K562 (cell line): ENCODE measurements around the gene ACTN1. TPM values are rescaled to one million over a fixed set of nuclear protein-coding genes. Genes with fewer than 3 reads are reported as not detected.

Experiments
- BRD9 ChIP-seq: fragments of 450-650 bp; IDR thresholded peaks from 2 replicates; pipeline ENCODE4 v1.6.1; 2018; ENCODE audit warnings: low read depth; ENCODE audit not compliant: partially characterized antibody
- CEBPZ ChIP-seq: fragments of 150-350 bp; IDR thresholded peaks from 2 replicates; pipeline ENCODE4 v1.6.1; 2014; ENCODE audit warnings: low read depth, mild to moderate bottlenecking, low read length, borderline replicate concordance
- HDAC8 ChIP-seq: fragments of 450-650 bp; IDR thresholded peaks from 2 replicates; pipeline ENCODE4 v1.6.1; 2016; ENCODE audit warnings: mild to moderate bottlenecking, missing genetic modification characterization, moderate library complexity, missing compliant biosample characterization
- PHB ChIP-seq: fragments of 250-450 bp; sonication (Bioruptor Pico); IDR thresholded peaks from 2 replicates; pipeline ENCODE4 v1.5.0; 2021
- ZZZ3 ChIP-seq: fragments of 450-650 bp; IDR thresholded peaks from 2 replicates; pipeline ENCODE4 v1.6.1; 2016; ENCODE audit warnings: antibody characterized with exemption, mild to moderate bottlenecking, moderate library complexity
- polyA plus RNA-seq, 8 experiments: library from polyadenylated mRNA; depleted of rRNA in 4 of 8; stranded (reverse) in 5 of 8; unstranded in 3 of 8; fragments of >200 nt; fragmentation: Nextera tagmentation in 2 of 8; fragmentation: Illumina TruSeq in 1 of 8; extraction: Ambion mirVana in 2 of 8; extraction: Trizol in 1 of 8; gene quantifications; 2 replicates each; pipeline versions ENCODE4 v1.2.1 to v1.2.3, GENCODE V29; 2011 to 2014; ENCODE audit warnings: inconsistent platforms in 1 of 8, missing spikeins in 1 of 8
- total RNA-seq, 7 experiments: library from RNA; depleted of rRNA in 6 of 7; stranded (reverse); fragments of >200 nt in 6 of 7; fragmentation: Illumina TruSeq in 2 of 7; extraction: Trizol in 2 of 7; gene quantifications; 2 replicates each; pipeline versions ENCODE4 v1.2.1 to v1.2.3, GENCODE V29; 2011 to 2021; ENCODE audit warnings: low replicate concordance in 1 of 7

Gene ACTN1
- total and polyA plus RNA-seq, 9 of the 15 experiments (the other 6 are each of a cell fraction or from before 2014, with no cell fraction given): 2.2 to 67.7 (median 34.5) TPM

- TF ChIP-seq PHB (CRISPR knock-in tag) (no peak), HDAC8 (tag) (no peak), CEBPZ (no peak), BRD9 (no peak), ZZZ3 (no peak)
Measured at GRCh38 chr14:68928770-68929550, 50.1 kb downstream of the ACTN1 start (continued).
